ENCODE measurements around the gene CERS6. TPM values are rescaled to one million over a fixed set of nuclear protein-coding genes. Genes with fewer than 3 reads are reported as not detected.
A peak's percentile ranks its signal among the peaks of the same experiment; 100 is the strongest.
"Not testable (repeated sequence)": the region's sequence is repeated elsewhere in the genome, so short reads cannot be mapped to it uniquely, and the experiment has no call there.

Gene CERS6
- total RNA-seq, 1 donor, result 16.0 TPM

DNA sequence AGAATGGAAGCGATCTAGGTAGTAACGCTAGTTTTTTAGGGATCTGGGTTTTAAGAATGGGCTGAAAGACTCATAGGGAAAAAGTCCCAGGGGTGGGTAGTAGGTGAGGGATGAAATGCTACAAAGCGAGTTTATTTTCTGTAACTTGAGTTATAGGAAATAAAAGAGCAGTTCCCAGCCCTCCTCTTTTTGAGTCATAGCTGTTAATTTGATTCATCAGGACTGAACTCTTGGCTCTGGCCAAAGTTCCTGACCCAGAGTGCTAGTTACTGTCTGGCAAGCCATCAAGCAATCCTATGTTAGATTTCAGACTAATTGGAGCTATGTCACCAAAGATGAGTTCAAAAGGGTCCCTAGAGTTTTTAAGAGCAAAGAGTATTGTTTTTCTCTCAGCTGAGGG, 328.9 kb downstream of the CERS6 start:
- H3K4me3 ChIP-seq (ENCODE audit: low read depth, low read length), result no peak overlapping the region
- TF ChIP-seq, protein P1, sequence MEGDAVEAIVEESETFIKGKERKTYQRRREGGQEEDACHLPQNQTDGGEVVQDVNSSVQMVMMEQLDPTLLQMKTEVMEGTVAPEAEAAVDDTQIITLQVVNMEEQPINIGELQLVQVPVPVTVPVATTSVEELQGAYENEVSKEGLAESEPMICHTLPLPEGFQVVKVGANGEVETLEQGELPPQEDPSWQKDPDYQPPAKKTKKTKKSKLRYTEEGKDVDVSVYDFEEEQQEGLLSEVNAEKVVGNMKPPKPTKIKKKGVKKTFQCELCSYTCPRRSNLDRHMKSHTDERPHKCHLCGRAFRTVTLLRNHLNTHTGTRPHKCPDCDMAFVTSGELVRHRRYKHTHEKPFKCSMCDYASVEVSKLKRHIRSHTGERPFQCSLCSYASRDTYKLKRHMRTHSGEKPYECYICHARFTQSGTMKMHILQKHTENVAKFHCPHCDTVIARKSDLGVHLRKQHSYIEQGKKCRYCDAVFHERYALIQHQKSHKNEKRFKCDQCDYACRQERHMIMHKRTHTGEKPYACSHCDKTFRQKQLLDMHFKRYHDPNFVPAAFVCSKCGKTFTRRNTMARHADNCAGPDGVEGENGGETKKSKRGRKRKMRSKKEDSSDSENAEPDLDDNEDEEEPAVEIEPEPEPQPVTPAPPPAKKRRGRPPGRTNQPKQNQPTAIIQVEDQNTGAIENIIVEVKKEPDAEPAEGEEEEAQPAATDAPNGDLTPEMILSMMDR (IDR thresholded peaks at IDR 0.05; ENCODE audit: insufficient read depth, low read depth, low read length), result no peak
- DNase-seq (ENCODE audit: low read depth), result no peak

DNA sequence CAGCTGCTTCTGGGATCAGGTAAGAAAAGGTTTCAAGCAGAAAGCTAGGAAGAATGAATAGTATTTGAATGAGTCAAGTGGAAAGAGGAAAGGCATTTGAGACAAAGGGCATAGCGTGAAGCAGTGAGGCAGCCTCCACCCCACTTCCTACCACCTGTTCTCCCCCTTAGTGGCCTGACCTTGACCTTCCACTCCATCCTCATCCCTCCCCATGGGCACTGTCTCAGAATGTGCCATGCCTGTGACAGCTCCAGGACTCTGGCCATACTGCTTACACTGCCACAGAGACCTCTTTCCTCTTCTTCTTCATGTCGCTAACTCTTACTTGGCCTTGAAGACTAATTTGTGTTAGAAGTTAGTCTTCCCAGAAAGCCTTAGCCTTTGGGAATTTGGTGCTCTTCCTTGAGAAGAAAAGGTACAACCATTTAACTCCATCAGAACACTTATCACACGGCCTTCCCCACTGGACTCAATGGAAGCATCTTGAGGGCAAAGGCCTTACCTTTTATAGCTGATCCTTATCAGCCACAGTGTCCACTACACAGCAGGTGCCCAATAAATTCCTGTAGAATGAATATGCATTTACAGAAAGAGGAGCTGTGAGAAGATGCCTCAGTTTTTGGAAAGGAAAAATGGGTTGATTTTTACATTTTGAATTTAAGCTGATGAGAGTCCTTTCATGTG, 331.2 kb downstream of the CERS6 start:
- no peak overlapping the region for H3K4me3 ChIP-seq (ENCODE audit: low read depth, low read length)

DNA sequence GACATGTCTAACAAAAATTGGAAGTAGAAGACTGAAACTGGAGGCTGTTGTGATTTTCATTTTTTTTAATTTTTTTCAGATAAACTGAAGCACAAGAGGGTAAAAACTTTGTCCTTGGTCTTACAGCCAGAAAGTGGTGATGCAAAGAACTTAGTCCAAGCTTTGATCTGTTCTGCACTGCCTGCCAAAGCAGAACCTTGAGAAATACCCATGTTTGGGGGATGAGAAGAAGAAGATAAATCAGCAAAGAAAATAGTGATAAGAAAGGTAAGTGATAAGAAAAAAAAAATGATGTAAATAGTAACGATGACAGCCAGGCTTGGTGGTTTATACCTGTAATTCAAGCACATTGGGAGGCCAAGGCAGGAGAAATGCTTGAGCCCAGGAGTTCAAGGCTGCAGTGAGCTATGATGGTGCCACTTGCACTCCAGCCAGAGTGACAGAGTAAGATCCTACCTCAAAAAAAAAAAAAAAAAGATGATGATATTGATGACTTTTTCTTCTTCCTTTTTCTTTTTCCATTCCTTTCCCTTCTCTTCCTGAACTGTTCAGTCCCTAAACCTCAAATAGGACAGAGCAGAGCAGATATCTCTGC, 331.8 kb downstream of the CERS6 start:
- H3K4me3 ChIP-seq (ENCODE audit: low read depth, low read length), result no peak overlapping the region
- no peak for DNase-seq (ENCODE audit: low read depth)
- TF ChIP-seq, protein P1 (IDR thresholded peaks at IDR 0.05; ENCODE audit: insufficient read depth, low read depth, low read length), result no peak

More for the DNA sequence above, 331.2 kb downstream of the CERS6 start:
- DNase-seq (ENCODE audit: low read depth), result no peak
- TF ChIP-seq, protein P1 (IDR thresholded peaks at IDR 0.05; ENCODE audit: insufficient read depth, low read depth, low read length), result no peak

DNA sequence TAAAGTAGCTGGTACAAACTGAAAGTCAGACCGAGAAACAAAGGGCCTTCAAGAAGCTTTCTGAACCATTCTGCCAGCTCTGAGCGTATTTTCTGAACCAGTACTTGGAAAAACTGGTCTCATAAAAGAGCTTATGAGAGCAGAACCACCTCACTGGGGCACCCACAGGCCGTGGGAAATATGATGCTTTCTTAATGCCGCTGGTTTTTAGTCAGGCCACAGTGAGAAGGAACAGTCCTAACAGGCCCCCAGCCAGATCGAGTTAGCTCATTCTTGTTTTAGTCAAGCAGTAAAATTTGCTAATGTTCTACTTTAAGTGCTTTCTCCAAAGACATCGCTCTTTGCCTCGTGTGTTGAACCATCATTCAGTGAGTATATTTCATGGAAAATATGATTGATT, 333.7 kb downstream of the CERS6 start:
- TF ChIP-seq, protein P1 (IDR thresholded peaks at IDR 0.05; ENCODE audit: insufficient read depth, low read depth, low read length), result no peak
- DNase-seq (ENCODE audit: low read depth), result peak; percentile 29

DNA sequence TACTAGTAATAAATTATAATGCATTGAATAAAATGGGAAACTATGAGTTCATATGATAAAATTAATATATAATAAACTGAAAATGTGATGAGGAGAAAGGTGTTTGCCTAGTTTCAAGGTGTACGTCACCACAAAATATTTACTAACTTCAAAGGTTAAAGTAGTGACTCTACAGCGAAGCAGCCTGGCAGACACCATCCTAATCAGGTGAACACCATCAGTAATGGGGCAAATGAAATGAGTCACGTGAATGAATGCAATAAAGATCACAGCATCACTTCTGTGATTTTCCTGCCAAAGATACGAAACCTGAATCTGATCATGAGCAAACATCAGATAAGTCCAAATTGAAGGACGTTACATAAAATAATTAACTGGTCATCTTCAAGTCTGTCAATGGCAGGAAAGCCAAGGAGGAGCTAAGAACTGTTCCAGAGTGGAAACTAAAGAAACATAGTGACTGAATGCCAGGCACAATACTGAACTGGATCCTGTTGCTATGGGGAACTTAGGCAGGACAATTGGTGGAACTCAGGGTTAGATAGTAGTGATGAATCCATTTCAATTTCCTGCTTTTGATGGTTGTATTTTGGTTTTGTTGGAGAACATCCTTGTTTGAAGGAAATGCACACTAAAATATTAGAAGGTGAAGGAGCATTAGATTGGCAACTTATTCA, 334.3 kb downstream of the CERS6 start:
- no peak overlapping the region for H3K4me3 ChIP-seq (ENCODE audit: low read depth, low read length)
- TF ChIP-seq, protein P1 (IDR thresholded peaks at IDR 0.05; ENCODE audit: insufficient read depth, low read depth, low read length), result no peak
- no peak for DNase-seq (ENCODE audit: low read depth)

More for the DNA sequence above, 333.7 kb downstream of the CERS6 start:
- no peak overlapping the region for H3K4me3 ChIP-seq (ENCODE audit: low read depth, low read length)

DNA sequence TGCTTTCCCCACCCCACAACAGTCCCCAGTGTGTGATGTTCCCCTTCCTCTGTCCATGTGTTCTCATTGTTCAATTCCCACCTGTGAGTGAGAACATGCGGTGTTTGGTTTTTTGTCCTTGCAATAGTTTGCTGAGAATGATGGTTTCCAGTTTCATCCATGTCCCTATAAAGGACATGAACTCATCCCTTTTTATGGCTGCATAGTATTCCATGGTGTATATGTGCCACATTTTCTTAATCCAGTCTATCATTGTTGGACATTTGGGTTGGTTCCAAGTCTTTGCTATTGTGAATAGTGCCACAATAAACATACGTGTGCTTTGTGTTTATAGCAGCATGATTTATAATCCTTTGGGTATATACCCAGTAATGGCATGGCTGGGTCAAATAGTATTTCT, 335.1 kb downstream of the CERS6 start:
- not testable (repeated sequence) for H3K4me3 ChIP-seq (ENCODE audit: low read depth, low read length); DNase-seq (ENCODE audit: low read depth)

DNA sequence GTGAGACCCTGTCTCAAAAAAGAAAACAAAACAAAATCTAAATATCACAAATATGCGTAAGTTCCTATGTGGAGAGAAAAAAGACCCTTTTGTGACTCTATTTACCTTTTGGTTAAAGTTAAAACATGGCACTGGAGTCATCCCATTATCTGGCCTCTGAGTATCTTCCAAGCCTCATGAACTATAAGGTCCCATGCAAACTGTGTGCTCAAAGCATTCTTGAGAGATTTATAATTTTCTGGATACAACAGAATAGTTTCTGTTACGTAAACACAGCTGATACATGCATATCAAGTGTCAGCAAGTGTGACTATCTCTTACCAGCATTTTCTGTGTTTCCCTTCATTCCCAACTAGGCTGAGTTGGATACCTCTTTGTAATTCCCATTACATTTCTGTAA, 337.5 kb downstream of the CERS6 start:
- no peak overlapping the region for H3K4me3 ChIP-seq (ENCODE audit: low read depth, low read length)
- TF ChIP-seq, protein P1 (IDR thresholded peaks at IDR 0.05; ENCODE audit: insufficient read depth, low read depth, low read length), result no peak
- no peak for DNase-seq (ENCODE audit: low read depth)
